SK-N-SH (cell line): ENCODE measurements around the gene CLDN6. TPM values are rescaled to one million over a fixed set of nuclear protein-coding genes. Genes with fewer than 3 reads are reported as not detected.

ENCODE experiments used
- CTCF ChIA-PET: fragments of 300-600, 350-600 bp; formaldehyde crosslinking; extraction: SDS; loops from one replicate; lab custom pipeline; 2021; lab: Yijun Ruan, JAX
- POLR2A ChIA-PET: fragments of 350-600 bp; sonication (Branson Sonifier 250); formaldehyde crosslinking; extraction: SDS; loops from one replicate; lab custom pipeline; 2020; ENCODE audit warnings: antibody characterized with exemption, inconsistent platforms; lab: Yijun Ruan, JAX
- DNase-seq: peaks from one replicate; pipeline ENCODE4 v3.0.0; 2012
- H2AFZ ChIP-seq: fragments of 200-600 bp; sonication (generic); 2 replicates; pipeline ENCODE4 v1.8.1; 2016; ENCODE audit warnings: antibody characterized with exemption, mild to moderate bottlenecking, low read depth
- H3F3A ChIP-seq: fragments of 200-600 bp; sonication (generic); replicated peaks from 2 replicates; pipeline ENCODE3; 2016; ENCODE audit warnings: antibody characterized with exemption, mild to moderate bottlenecking; ENCODE audit not compliant: insufficient read depth
- H3K27ac ChIP-seq, 2 experiments: fragments of 200-500 bp in 1 of 2; fragments of 200-600 bp in 1 of 2; sonication (Bioruptor generic) in 1 of 2; sonication (generic), shearing (Covaris generic) in 1 of 2; 2 replicates each; pipeline versions ENCODE4 v1.5.1 to v1.6.1; 2014 to 2016; ENCODE audit warnings: low read depth in 2 of 2, inconsistent platforms in 1 of 2, low read length in 1 of 2, mild to moderate bottlenecking in 1 of 2, mixed read lengths in 1 of 2
- H3K27me3 ChIP-seq: fragments of 200-600 bp; sonication (generic), shearing (Covaris generic); 2 replicates; pipeline ENCODE4 v1.6.1; 2016; ENCODE audit warnings: mixed run types; ENCODE audit not compliant: insufficient read depth
- H3K36me3 ChIP-seq, 2 experiments: fragments of 200-500 bp in 1 of 2; fragments of 200-600 bp in 1 of 2; sonication (Bioruptor generic) in 1 of 2; sonication (generic) in 1 of 2; replicated peaks in 1 of 2; 2 replicates each; pipeline versions ENCODE3 to v1.5.1; 2014 to 2016; ENCODE audit warnings: low read length in 1 of 2, mild to moderate bottlenecking in 1 of 2; ENCODE audit not compliant: insufficient read depth in 2 of 2, control insufficient read depth in 1 of 2
- H3K4me1 ChIP-seq, 2 experiments: fragments of 200-500 bp in 1 of 2; fragments of 200-600 bp in 1 of 2; sonication (Bioruptor generic) in 1 of 2; sonication (generic), shearing (Covaris generic) in 1 of 2; 2 replicates each; pipeline versions ENCODE4 v1.5.1 to v1.6.1; 2014 to 2016; ENCODE audit warnings: low read depth in 1 of 2, low read length in 1 of 2, mixed run types in 1 of 2; ENCODE audit not compliant: insufficient read depth in 2 of 2, control insufficient read depth in 1 of 2
- H3K4me2 ChIP-seq: fragments of 200-600 bp; sonication (generic), shearing (Covaris generic); 2 replicates; pipeline ENCODE4 v1.6.1; 2017; ENCODE audit warnings: mixed run types
- H3K4me3 ChIP-seq, 2 experiments: fragments of 200-500 bp in 1 of 2; fragments of 200-600 bp in 1 of 2; sonication (Bioruptor generic) in 1 of 2; sonication (generic), shearing (Covaris generic) in 1 of 2; 2 replicates each; pipeline versions ENCODE4 v1.5.1 to v1.8.1; 2014 to 2016; ENCODE audit warnings: low read depth in 2 of 2, inconsistent platforms in 1 of 2, low read length in 1 of 2, mild to moderate bottlenecking in 1 of 2, mixed read lengths in 1 of 2, moderate library complexity in 1 of 2
- H3K79me2 ChIP-seq: fragments of 200-600 bp; sonication (generic); 2 replicates; pipeline ENCODE4 v1.8.1; 2017; ENCODE audit warnings: mild to moderate bottlenecking; ENCODE audit not compliant: insufficient read depth
- H3K9ac ChIP-seq: fragments of 200-600 bp; sonication (generic); 2 replicates; pipeline ENCODE4 v1.6.1; 2017; ENCODE audit warnings: mixed run types
- H3K9me2 ChIP-seq: fragments of 200-600 bp; sonication (generic); 2 replicates; pipeline ENCODE4 v1.6.1; 2017; ENCODE audit warnings: mixed run types
- H3K9me3 ChIP-seq: fragments of 200-600 bp; sonication (generic); 2 replicates; pipeline ENCODE4 v1.6.1; 2017; ENCODE audit warnings: mixed run types, mild to moderate bottlenecking, moderate library complexity
- H4K20me1 ChIP-seq: fragments of 200-600 bp; sonication (generic); 2 replicates; pipeline ENCODE4 v1.6.1; 2017; ENCODE audit warnings: mild to moderate bottlenecking, mixed run types; ENCODE audit not compliant: insufficient read depth
- CHD2 ChIP-seq: fragments of 150-350 bp; IDR thresholded peaks from 2 replicates; pipeline ENCODE4 v1.6.1; 2018; ENCODE audit warnings: low read length; ENCODE audit not compliant: partially characterized antibody
- EP300 ChIP-seq, 2 experiments: IDR thresholded peaks; 2 replicates each; pipeline versions ENCODE4 v1.4.0 to v1.6.1; 2012; ENCODE audit warnings: borderline replicate concordance in 1 of 2, low read depth in 1 of 2, low read length in 1 of 2
- EZH2phosphoT487 ChIP-seq: fragments of 200-600 bp; sonication (generic); IDR thresholded peaks from 2 replicates; pipeline ENCODE4 v1.6.1; 2017; ENCODE audit warnings: low read depth, mixed run types, mild to moderate bottlenecking, antibody characterized with exemption, moderate library complexity, borderline replicate concordance
- FOSL2 ChIP-seq: IDR thresholded peaks from 2 replicates; pipeline ENCODE4 v1.4.0; 2012; ENCODE audit warnings: low read depth, mild to moderate bottlenecking, moderate library complexity, borderline replicate concordance
- FOXM1 ChIP-seq: IDR thresholded peaks from 2 replicates; pipeline ENCODE4 v1.4.0; 2012; ENCODE audit warnings: low read depth, mild to moderate bottlenecking
- IRF3 ChIP-seq: fragments of 150-350 bp; IDR thresholded peaks from 2 replicates; pipeline ENCODE4 v1.6.1; 2016; ENCODE audit warnings: mild to moderate bottlenecking, low read depth, low read length
- JUND ChIP-seq: IDR thresholded peaks from 2 replicates; pipeline ENCODE4 v1.4.0; 2012
- MEF2A ChIP-seq: IDR thresholded peaks from 2 replicates; pipeline ENCODE4 v1.4.0; 2012; ENCODE audit warnings: low read depth, borderline replicate concordance
- NFIC ChIP-seq: IDR thresholded peaks from 2 replicates; pipeline ENCODE4 v1.4.0; 2012; ENCODE audit warnings: borderline replicate concordance
- NRF1 ChIP-seq: IDR thresholded peaks from 2 replicates; pipeline ENCODE4 v1.6.1; 2012; ENCODE audit warnings: low read depth, mild to moderate bottlenecking, low read length
- POLR2AphosphoS5 ChIP-seq: IDR thresholded peaks from 2 replicates; pipeline ENCODE4 v1.6.1; 2012; ENCODE audit warnings: low read depth, low read length
- RAD21 ChIP-seq: IDR thresholded peaks from 2 replicates; pipeline ENCODE4 v1.6.1; 2012; ENCODE audit warnings: mild to moderate bottlenecking, low read length
- RFX5 ChIP-seq: IDR thresholded peaks from 2 replicates; pipeline ENCODE4 v1.6.1; 2012; ENCODE audit warnings: mild to moderate bottlenecking, improper control_type of control experiment, low read length
- SIN3A ChIP-seq: IDR thresholded peaks from 2 replicates; pipeline ENCODE4 v1.6.1; 2012; ENCODE audit warnings: low read depth, mild to moderate bottlenecking, low read length, moderate library complexity, borderline replicate concordance
- SMC3 ChIP-seq: IDR thresholded peaks from 2 replicates; pipeline ENCODE4 v1.6.1; 2012; ENCODE audit warnings: low read depth, low read length, improper control_type of control experiment
- TEAD4 ChIP-seq: IDR thresholded peaks from 2 replicates; pipeline ENCODE4 v1.4.0; 2012; ENCODE audit warnings: mild to moderate bottlenecking, borderline replicate concordance; ENCODE audit not compliant: insufficient read depth
- WGBS: methylation state at CpG from one replicate; pipeline ENCODE4 v1.1.6; 2017; ENCODE audit warnings: low lambda C conversion rate; 5-methylcytosine and 5-hydroxymethylcytosine counted together
- polyA plus RNA-seq, 3 experiments: library from polyadenylated mRNA; depleted of rRNA; stranded (reverse); fragments of >200 nt; gene quantifications; 2 replicates each; pipeline ENCODE4 v1.2.3, GENCODE V29; 2012
- TF ChIP-seq, protein P1 (sequence below): IDR thresholded peaks from 2 replicates; pipeline ENCODE4 v1.4.0; 2012; ENCODE audit warnings: low read depth, borderline replicate concordance
- TF ChIP-seq, protein P2 (sequence below): IDR thresholded peaks from 2 replicates; pipeline ENCODE4; 2012
- TF ChIP-seq, protein P3 (sequence below): IDR thresholded peaks from 2 replicates; pipeline ENCODE4 v1.6.1; 2012; ENCODE audit warnings: mild to moderate bottlenecking, low read depth, low read length, moderate library complexity

CLDN6 gene
- polyA plus RNA-seq, 1 of the 3 experiments (the other 2 are of a cell fraction), result 0.20 TPM

DNA sequence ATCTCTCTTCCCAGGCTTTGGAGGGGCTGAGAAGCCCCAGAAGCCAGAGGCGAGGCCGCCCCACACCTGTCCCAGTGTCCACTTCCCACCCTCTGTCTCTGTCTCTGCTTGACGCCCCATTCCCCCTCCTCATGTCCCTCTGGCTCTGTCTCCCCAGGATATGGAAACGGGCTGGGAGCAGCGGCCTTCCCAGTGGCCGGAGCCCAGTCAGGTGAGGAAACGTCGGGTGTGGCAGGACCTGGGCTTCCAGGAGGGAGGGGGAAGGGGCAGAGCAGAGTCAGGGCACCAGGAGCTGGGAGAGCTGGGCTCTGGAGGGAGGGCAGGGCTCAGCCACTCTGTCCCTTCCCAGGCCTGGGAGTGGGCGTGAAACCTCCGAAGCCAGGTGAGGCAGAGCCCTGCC, 27.1 kb downstream of the CLDN6 start:
- TF ChIP-seq SIN3A, result no peak
- TF ChIP-seq CHD2, result no peak
- TF ChIP-seq NRF1, result no peak
- no peak for TF ChIP-seq FOXM1
- TF ChIP-seq, protein P1, sequence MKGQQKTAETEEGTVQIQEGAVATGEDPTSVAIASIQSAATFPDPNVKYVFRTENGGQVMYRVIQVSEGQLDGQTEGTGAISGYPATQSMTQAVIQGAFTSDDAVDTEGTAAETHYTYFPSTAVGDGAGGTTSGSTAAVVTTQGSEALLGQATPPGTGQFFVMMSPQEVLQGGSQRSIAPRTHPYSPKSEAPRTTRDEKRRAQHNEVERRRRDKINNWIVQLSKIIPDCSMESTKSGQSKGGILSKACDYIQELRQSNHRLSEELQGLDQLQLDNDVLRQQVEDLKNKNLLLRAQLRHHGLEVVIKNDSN, result no peak
- TF ChIP-seq FOSL2, result no peak
- TF ChIP-seq, protein P2, sequence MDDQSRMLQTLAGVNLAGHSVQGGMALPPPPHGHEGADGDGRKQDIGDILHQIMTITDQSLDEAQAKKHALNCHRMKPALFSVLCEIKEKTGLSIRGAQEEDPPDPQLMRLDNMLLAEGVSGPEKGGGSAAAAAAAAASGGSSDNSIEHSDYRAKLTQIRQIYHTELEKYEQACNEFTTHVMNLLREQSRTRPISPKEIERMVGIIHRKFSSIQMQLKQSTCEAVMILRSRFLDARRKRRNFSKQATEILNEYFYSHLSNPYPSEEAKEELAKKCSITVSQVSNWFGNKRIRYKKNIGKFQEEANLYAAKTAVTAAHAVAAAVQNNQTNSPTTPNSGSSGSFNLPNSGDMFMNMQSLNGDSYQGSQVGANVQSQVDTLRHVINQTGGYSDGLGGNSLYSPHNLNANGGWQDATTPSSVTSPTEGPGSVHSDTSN, result no peak
- TF ChIP-seq, protein P3, sequence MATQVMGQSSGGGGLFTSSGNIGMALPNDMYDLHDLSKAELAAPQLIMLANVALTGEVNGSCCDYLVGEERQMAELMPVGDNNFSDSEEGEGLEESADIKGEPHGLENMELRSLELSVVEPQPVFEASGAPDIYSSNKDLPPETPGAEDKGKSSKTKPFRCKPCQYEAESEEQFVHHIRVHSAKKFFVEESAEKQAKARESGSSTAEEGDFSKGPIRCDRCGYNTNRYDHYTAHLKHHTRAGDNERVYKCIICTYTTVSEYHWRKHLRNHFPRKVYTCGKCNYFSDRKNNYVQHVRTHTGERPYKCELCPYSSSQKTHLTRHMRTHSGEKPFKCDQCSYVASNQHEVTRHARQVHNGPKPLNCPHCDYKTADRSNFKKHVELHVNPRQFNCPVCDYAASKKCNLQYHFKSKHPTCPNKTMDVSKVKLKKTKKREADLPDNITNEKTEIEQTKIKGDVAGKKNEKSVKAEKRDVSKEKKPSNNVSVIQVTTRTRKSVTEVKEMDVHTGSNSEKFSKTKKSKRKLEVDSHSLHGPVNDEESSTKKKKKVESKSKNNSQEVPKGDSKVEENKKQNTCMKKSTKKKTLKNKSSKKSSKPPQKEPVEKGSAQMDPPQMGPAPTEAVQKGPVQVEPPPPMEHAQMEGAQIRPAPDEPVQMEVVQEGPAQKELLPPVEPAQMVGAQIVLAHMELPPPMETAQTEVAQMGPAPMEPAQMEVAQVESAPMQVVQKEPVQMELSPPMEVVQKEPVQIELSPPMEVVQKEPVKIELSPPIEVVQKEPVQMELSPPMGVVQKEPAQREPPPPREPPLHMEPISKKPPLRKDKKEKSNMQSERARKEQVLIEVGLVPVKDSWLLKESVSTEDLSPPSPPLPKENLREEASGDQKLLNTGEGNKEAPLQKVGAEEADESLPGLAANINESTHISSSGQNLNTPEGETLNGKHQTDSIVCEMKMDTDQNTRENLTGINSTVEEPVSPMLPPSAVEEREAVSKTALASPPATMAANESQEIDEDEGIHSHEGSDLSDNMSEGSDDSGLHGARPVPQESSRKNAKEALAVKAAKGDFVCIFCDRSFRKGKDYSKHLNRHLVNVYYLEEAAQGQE, result no peak
- no peak for TF ChIP-seq EZH2phosphoT487
- TF ChIP-seq IRF3, result no peak
- no peak for TF ChIP-seq POLR2AphosphoS5
- TF ChIP-seq RAD21, result no peak
- no peak for TF ChIP-seq MEF2A
- no peak for TF ChIP-seq JUND
- TF ChIP-seq EP300 (IDR thresholded peaks at IDR 0.05; ENCODE audit: borderline replicate concordance in 1 of 2, low read depth in 1 of 2, low read length in 1 of 2), result no peak
- no peak for TF ChIP-seq NFIC
- no peak for TF ChIP-seq RFX5
- no peak for TF ChIP-seq SMC3
- no peak for TF ChIP-seq TEAD4
- H3K27me3 ChIP-seq, result no peaks in the 10 kb centered on the region
- H3K4me2 ChIP-seq, result no peak overlapping the region
- 65% methylated on average over 7 of the region's 10 CpGs for WGBS
- H3K79me2 ChIP-seq, result no peaks in the 10 kb centered on the region
- H3K27ac ChIP-seq, result no peak overlapping the region
- no peak overlapping the region for H2AFZ ChIP-seq
- no peaks in the 10 kb centered on the region for H3K9me2 ChIP-seq
- no peaks in the 10 kb centered on the region for H3F3A ChIP-seq
- DNase-seq, result no peak
- peaks cover 0 to 10% of the 10 kb centered on the region in 2 experiments; a peak in 1 of 4 replicates for H3K4me1 ChIP-seq
- H4K20me1 ChIP-seq, result no peaks in the 10 kb centered on the region
- ChIA-PET POLR2A (no interaction called here), CTCF (interaction anchor here (0.8 to 1.2 kb wide), 2 partner anchors 37 to 41 kb away, joined by 3 to 4 read pairs; no protein-coding TSS in a partner anchor)
- H3K9me3 ChIP-seq, result no peaks in the 10 kb centered on the region
- H3K9ac ChIP-seq, result no peak overlapping the region
- no peaks in the 10 kb centered on the region for H3K36me3 ChIP-seq
- H3K4me3 ChIP-seq, result no peak overlapping the region
